GM12892 (cell line): ENCODE data around the gene CCDC89.

Experiments
- POLR2A ChIP-seq: IDR thresholded peaks from 2 replicates; pipeline ENCODE4 v1.6.1; 2011; ENCODE audit warnings: low read depth, low read length, control low read depth
- POLR2AphosphoS5 ChIP-seq: IDR thresholded peaks from 2 replicates; pipeline ENCODE4 v1.6.1; 2011; ENCODE audit warnings: low read depth, low read length, control low read depth

DNA sequence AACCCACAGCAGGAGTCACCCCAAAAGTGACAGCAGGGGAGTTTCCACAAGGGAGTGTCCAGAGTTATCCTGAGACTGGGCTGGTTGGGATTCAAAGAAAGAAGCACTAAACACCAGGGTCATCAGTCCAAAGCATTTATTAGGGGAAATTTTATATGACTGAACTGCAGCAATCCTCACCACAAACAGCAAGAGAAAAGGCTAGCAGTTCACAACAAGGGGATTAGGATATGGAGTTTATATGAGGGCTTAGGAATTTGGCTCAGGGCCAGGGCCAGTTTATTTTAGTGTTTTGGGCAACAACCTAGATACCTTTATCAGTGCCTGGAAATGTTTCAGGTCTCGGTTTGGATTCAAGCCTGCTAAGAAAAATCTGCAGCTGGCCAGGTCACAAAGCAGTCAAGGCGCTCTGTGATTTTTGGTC lies 42.8 kb downstream of the CCDC89 start:
- TF ChIP-seq POLR2A (no peak), POLR2AphosphoS5 (no peak)
